HUES48 (cell line): Measurements from ENCODE around the gene RSRP1.
"Not testable (repeated sequence)": the region's sequence is repeated elsewhere in the genome, so short reads cannot be mapped to it uniquely, and the experiment has no call there.

ENCODE experiments used
- H3K27ac ChIP-seq: one replicate; pipeline ENCODE4 v1.7.0; 2013; ENCODE audit warnings: low read depth, low read length, inconsistent platforms
- H3K27me3 ChIP-seq: 2 replicates; pipeline ENCODE4 v1.6.1; 2013; ENCODE audit warnings: mild to moderate bottlenecking, low read length; ENCODE audit not compliant: control insufficient read depth, insufficient read depth
- H3K36me3 ChIP-seq: 2 replicates; pipeline ENCODE4 v1.6.1; 2013; ENCODE audit warnings: low read length; ENCODE audit not compliant: control insufficient read depth, insufficient read depth
- H3K4me1 ChIP-seq: 2 replicates; pipeline ENCODE4 v1.6.1; 2013; ENCODE audit warnings: mild to moderate bottlenecking, low read length; ENCODE audit not compliant: control insufficient read depth, insufficient read depth
- H3K4me3 ChIP-seq: 2 replicates; pipeline ENCODE4 v1.5.1; 2013; ENCODE audit warnings: mild to moderate bottlenecking, low read depth, low read length
- H3K9ac ChIP-seq: 2 replicates; pipeline ENCODE4 v1.6.1; 2013; ENCODE audit warnings: mild to moderate bottlenecking, low read depth, low read length, moderate library complexity
- H3K9me3 ChIP-seq: 2 replicates; pipeline ENCODE4 v1.6.1; 2013; ENCODE audit warnings: low read length; ENCODE audit not compliant: control insufficient read depth, insufficient read depth

RSRP1 gene

DNA sequence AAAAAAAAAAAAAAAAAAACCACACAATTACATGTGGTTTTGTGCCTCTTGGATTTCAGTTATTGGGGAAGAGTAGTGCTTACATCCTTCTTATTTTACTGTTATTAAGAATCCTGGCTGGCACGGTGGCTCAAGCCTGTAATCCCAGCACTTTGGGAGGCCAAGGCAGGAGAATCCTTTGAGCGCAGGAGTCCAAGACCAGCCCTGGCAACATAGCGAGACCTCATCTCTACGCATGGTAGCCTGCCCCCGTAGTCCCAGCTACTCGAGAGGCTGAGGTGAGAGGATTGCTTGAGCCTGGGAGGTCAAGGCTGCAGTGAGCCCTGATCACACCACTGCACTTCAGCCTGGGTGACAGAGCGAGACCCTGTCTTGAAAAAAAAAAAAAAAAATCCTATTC lies 11.0 kb downstream of the RSRP1 start:
- H3K9me3 ChIP-seq, H3K27me3 ChIP-seq, H3K36me3 ChIP-seq, H3K9ac ChIP-seq, H3K4me3 ChIP-seq, H3K27ac ChIP-seq, H3K4me1 ChIP-seq: not testable (repeated sequence)

DNA sequence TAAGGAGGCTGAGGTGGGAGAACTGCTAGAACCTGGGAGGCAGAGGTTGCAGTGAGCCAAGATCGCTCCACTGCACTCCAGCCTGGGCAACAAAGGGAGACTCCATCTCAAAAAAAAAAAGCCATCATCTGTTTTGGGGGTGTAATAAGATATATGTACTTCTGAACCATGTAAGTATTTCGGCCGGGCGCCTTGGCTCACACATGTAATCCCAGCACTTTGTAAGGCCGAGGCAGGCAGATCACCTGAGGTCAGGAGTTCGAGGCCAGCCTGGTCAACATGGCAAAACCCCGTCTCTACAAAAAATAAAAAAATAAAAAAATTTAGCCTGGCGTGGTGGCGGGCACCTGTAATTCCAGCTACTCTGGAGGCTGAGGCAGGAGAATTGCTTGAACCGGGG lies 11.8 kb downstream of the RSRP1 start:
- H3K9ac ChIP-seq, H3K4me3 ChIP-seq, H3K4me1 ChIP-seq, H3K9me3 ChIP-seq, H3K27me3 ChIP-seq, H3K36me3 ChIP-seq, H3K27ac ChIP-seq: not testable (repeated sequence)

DNA sequence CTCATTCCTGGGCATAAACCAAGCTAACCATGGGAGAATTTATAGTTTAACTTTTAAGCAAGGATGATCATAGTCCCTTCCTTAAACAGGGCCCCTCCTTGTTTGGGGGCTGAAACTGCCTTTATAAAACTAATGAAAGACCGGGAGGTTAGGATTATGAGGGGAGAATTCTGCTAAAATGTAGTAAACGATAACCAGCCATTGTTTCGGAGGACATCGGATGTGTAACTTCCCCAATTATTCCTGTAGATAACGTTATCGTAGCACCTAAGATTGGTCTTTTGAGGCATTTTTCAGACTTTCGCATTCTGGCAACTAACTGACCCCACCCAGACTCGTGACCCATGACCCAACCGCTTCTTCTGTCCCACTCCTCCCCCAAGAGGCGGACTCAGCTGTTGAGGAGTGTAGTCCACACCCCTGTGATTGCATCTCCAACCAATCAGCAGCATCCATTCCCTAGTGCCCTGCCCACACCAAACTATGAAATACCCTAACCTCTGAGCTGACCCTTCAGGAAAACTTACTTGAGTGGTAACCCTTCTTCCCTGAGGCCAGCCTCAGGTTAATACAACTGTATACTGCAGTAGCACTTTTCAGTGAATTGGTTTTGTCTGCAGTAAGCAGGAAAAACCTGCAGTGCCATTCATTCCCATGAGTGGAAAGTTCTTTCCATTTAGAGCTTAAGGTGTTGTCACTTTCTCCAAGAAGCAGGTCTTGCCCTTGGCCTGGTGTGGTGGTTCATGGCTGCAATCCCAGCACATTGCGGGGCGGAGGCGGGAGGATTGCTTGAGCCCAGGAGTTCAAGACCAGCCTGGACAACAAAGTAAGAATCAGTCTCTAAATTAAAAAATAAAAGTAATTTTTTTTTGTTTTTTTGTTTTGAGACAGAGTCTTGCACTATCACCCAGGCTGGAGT lies 14.1 kb downstream of the RSRP1 start:
- peak overlapping the region; percentile 94 for H3K9ac ChIP-seq
- H3K36me3 ChIP-seq, result peaks cover 17% of the 10 kb centered on the region
- no peaks in the 10 kb centered on the region for H3K9me3 ChIP-seq
- H3K27ac ChIP-seq, result peak overlapping the region; percentile 95
- H3K4me1 ChIP-seq, result peaks cover 3% of the 10 kb centered on the region; the same call in 1 of the 2 replicates
- peak overlapping the region; percentile 96 for H3K4me3 ChIP-seq
- no peaks in the 10 kb centered on the region for H3K27me3 ChIP-seq

DNA sequence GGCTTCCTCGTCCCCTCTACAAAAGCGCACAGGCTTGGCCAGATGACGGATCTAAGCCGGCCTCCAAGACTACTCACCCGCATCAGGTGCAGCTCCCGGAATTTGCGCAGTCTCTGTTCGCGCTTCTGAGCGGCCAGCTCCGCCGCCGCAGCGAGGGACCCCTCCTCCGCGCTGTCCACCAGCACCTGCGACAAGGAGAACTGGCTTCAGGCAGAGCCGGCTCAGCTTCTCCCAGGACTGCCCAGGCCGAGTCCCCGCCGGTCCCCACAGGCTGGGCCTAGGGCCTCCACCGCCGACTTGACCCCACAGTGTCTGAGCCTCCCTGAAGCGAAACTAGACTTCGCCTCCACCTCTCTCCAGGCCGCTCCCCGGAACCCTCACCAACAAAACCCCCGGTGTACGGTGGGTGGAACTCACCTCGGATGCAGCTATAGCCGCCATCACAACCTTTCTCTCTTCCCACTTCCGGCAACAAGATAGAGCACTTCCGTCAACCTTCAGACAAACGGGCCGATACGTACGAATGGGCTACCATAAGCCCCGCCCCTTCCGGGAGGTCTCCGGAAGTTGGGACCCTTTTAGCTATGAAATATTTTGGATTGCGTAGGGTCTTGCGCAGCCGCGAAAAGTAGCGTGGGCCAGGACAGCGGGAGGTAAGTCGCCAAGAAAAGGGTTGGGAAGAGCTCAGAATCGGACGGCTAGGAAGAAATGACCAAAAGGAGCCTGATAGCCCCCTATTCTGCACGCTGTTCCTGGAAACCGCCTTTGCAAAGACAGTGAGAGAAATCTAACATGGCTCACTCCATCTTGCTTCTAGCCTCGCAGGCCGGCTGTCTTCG lies 15.0 kb downstream of the RSRP1 start, which contains the start of gene SYF2:
TSS of gene SYF2 (minus strand) at position 476 of the 839 bp plus-strand sequence. CDS start at position 441, 35 bp downstream.
- H3K27me3 ChIP-seq, result no peaks in the 10 kb centered on the region
- peaks cover 26% of the 10 kb centered on the region for H3K36me3 ChIP-seq
- peak within 1 kb of the TSS; percentile 94 for H3K9ac ChIP-seq
- H3K27ac ChIP-seq, result peak within 1 kb of the TSS; percentile 95
- peaks cover 3% of the 10 kb centered on the region; the same call in 1 of the 2 replicates for H3K4me1 ChIP-seq
- peak within 1 kb of the TSS; percentile 96 for H3K4me3 ChIP-seq
- H3K9me3 ChIP-seq, result no peaks in the 10 kb centered on the region

DNA sequence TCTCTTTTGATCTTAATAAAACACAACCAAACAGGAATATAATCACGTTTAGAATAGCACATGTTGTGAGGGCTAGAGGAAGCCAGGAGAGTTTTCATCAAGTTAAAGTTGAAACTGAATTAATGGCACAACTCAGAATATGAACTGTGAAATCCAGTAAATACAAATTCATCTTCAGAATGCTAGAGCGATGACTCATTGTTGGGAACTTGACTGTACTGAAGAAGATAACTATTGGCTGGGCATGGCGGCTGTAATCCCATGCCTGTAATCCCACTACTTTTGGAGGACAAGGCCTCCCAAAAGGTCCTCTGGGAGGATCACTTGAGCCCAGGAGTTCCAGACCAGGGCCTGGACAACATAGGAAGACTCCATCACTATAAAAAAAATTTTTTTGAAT lies 23.8 kb downstream of the RSRP1 start:
- Histone ChIP-seq H3K9ac (no peak overlapping the region), H3K27ac (no peak overlapping the region), H3K27me3 (no peaks in the 10 kb centered on the region), H3K4me3 (no peak overlapping the region), H3K36me3 (peaks cover 70% of the 10 kb centered on the region), H3K4me1 (no peaks in the 10 kb centered on the region), H3K9me3 (no peaks in the 10 kb centered on the region)

DNA sequence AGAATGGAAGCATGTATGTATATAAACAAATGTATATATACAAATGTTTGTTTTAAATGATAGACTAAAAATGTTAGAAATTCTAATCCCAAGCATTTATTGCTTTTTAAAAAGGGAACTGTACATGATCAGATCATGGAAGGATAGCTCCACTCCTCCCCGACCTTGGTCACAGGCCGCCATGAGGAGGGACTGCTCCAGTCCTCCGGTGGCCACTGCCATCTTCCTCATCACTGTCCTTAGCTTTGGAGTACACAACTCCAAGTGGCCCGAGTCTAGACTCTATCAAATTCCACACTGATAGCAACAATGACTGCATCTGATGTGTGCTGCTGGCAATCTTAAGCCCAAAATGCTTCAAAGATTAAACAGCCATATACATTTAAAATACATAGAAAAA lies 24.6 kb downstream of the RSRP1 start:
- no peak overlapping the region for H3K9ac ChIP-seq
- H3K27me3 ChIP-seq, result no peaks in the 10 kb centered on the region
- no peaks in the 10 kb centered on the region for H3K9me3 ChIP-seq
- H3K36me3 ChIP-seq, result peaks cover 62% of the 10 kb centered on the region
- no peaks in the 10 kb centered on the region for H3K4me1 ChIP-seq
- no peak overlapping the region for H3K4me3 ChIP-seq
- H3K27ac ChIP-seq, result no peak overlapping the region

DNA sequence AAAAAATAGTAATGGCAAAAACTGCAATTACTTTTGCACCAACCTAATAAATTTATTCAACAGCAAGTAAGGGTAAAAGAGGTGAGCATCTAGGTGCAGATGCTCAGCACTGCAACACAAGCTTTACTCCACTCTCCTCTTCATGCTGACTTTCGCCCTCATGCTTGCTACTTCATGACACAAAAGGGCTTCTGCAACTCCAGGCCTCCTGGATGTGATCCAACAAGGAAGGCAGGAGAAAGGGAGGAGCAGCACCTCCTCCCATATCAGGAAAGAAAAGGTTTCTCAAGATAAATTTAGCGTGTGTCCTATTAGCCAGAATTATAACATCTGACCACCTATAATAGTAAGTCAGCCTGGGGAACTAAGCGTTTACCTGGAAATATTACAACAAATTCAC lies 26.6 kb downstream of the RSRP1 start:
- Histone ChIP-seq H3K9me3 (no peaks in the 10 kb centered on the region), H3K27ac (no peak overlapping the region), H3K36me3 (peaks cover 47% of the 10 kb centered on the region)

DNA sequence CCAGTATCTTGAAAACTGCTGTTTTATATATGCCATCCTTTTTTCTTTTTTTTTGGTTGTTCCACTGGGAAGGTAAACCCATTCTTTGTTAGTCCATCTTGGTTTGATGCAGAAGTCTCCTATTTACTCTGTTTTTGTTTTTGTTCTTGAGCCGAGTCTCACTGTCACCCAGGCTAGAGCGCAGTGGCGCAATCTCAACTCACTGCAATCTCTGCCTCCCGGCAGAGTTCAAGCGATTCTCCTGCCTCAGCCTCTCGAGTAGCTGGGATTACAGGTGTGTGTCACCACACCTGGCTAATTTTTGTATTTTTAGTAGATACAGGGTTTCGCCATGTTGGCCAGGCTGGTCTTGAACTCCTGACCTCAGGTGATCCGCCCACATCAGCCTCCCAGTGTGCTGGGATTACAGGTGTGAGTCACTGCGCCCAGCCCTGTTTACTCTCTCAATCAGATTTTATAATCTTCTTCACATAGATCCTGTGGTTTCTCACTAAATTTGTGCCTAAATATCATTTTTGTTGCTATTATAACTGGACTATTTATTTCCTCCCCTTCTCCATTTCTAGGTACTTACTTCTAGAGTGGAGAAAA lies 27.5 kb downstream of the RSRP1 start:
- H3K27ac ChIP-seq, result no peak overlapping the region
- H3K36me3 ChIP-seq, result peaks cover 41% of the 10 kb centered on the region
- H3K27me3 ChIP-seq, result no peaks in the 10 kb centered on the region

More for the DNA sequence above, 26.6 kb downstream of the RSRP1 start:
- no peak overlapping the region for H3K4me3 ChIP-seq
- H3K4me1 ChIP-seq, result no peaks in the 10 kb centered on the region
- H3K27me3 ChIP-seq, result no peaks in the 10 kb centered on the region
- no peak overlapping the region for H3K9ac ChIP-seq

DNA sequence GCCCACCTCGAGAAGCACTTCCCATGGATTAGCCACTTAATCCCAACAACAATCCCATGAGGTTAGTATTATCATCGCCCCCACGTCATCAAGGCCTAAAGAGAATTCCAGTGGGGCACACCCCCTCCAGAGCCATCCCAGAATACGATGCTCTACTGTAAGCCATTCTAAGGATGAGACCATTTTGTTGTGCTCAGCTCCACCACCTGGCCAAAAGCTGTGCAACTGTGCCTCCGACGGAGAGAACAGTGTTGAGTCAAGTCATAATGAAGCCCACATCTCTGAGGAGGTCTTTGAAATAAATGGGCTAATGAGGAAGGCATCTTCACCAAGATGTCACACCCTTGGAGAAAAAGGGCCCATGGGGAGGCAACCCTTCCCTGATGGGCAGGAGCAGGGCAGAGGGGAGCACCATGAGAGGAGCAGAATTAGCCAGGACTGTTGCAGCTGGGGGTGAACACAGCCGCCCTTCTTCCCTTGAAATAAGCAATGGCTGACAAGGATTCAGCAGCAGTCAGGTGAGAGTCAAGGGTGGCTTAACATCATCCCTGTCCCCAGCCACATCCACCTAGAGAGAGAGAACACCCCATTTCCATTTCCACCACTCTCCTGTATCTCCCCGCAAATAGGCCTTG lies 29.5 kb downstream of the RSRP1 start:
- H3K36me3 ChIP-seq, result peaks cover 21% of the 10 kb centered on the region
- H3K27me3 ChIP-seq, result no peaks in the 10 kb centered on the region
- H3K9ac ChIP-seq, result no peak overlapping the region
- no peak overlapping the region for H3K4me3 ChIP-seq
- no peaks in the 10 kb centered on the region for H3K9me3 ChIP-seq
- no peak overlapping the region for H3K27ac ChIP-seq
- no peaks in the 10 kb centered on the region for H3K4me1 ChIP-seq

More for the DNA sequence above, 27.5 kb downstream of the RSRP1 start:
- Histone ChIP-seq H3K9ac (no peak overlapping the region), H3K4me3 (no peak overlapping the region), H3K9me3 (no peaks in the 10 kb centered on the region), H3K4me1 (no peaks in the 10 kb centered on the region)

DNA sequence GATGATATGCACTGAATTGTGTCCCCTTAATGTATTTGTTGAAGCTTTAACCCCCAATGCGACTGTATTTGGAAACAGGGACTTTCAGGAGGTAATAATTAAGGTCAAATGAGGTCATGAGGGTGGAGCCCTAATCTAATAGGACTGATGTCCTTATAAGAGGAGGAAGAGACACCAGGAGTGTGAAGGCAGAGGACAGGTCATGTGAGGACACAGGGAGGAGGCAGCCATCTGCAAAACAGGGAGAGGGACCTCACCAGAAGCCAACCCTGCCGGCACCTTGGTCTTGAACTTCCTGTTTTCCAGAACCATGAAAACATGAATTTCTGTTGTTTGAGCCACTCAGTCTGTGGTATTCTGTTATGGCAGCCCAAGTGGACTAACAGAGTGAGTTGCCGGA lies 30.2 kb downstream of the RSRP1 start:
- peaks cover 14% of the 10 kb centered on the region for H3K36me3 ChIP-seq
- H3K9ac ChIP-seq, result no peak overlapping the region
- no peaks in the 10 kb centered on the region for H3K4me1 ChIP-seq
- H3K9me3 ChIP-seq, result no peaks in the 10 kb centered on the region
- H3K27ac ChIP-seq, result no peak overlapping the region
- no peaks in the 10 kb centered on the region for H3K27me3 ChIP-seq
- no peak overlapping the region for H3K4me3 ChIP-seq
